T-helper 2 cell treated with Interferon-gamma antibody and Interleukin-4, amounts not matched to agents 100 ng/mL and 5 ng/mL, for 36 hours (primary cell): ENCODE results near the gene TTLL4. TPM values are rescaled to one million over a fixed set of nuclear protein-coding genes. Genes with fewer than 3 reads are reported as not detected.

Source experiments
- intact Hi-C: fragments of 100-400 bp; cut with micrococcal nuclease; formaldehyde crosslinking; loops from one replicate; pipeline ENCODE4 v1.15.1; 2023
- total RNA-seq: library from RNA; stranded (reverse); gene quantifications from 2 replicates; pipeline ENCODE4 v1.2.3, GENCODE V29; 2022

Gene TTLL4
- total RNA-seq, 1 donor from 2014 or later = 38.3 TPM

DNA sequence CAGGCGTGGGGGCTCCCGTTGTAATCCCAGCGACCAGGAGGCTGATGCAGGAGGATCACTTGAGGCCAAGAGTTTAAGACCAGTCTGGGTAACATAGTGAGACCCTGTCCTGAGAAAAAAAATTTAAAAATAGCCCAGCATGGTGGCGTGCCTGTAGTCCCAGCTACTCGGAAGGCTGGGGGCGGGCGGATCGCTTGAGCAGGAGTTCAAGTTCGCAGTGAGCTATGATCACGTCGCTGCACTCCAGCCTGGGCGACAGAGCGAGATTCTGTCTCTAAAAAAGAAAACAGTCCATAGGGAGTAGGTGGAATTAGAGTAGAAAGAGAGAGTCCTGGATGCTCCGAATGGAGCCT lies 325 bp upstream of the TTLL4 start:
- intact Hi-C loops = loop anchor here (1.0 to 5.0 kb wide), 11 partner anchors 38 to 787 kb away; partner anchors contain the start of genes AAMP, ARPC2, BCS1L and CNOT9

DNA sequence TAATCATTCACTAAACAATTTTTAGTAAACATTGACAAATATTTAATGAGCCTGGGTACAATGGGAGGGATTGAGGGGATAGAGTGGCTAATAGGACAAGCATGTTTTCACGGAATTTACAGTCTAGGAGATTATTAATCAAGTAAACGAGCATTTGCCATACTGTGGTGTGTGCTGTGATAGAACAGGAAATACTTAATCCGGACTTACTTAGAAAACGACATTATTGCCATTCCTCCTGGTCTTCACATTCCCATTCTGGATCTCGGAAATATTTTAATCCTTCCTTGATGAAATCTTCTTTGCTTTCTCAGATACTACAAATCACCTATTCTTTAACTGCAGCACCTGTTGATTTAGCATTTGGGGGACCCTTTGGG lies 905 bp downstream of the TTLL4 start:
- intact Hi-C loops = loop anchor here (2.0 to 5.0 kb wide), 3 partner anchors 185 to 786 kb away; partner anchors contain the start of genes CNPPD1 and GMPPA

DNA sequence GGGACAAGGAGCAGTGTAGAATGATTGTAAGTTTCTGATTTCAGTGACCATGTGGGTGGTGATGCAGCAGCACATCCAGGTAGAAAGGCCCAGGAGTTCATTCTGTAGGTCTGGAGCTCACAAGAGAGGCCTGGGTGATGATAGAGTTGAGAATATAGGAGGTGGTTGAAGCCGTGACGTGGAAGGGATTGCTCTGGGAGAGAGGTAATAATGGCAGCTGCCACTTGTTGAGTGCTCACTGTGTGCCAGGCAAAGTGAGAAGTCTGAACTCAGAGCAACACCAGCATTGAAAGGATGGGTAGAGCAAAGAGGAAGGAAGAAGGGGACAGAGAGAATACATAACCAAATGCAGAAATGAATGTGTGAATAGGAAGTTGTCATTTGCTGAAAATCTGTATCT lies 3.3 kb downstream of the TTLL4 start:
- intact Hi-C loops = loop anchor here (5.0 kb wide), 1 partner anchor 783 kb away; the partner anchor contains the start of gene GMPPA

DNA sequence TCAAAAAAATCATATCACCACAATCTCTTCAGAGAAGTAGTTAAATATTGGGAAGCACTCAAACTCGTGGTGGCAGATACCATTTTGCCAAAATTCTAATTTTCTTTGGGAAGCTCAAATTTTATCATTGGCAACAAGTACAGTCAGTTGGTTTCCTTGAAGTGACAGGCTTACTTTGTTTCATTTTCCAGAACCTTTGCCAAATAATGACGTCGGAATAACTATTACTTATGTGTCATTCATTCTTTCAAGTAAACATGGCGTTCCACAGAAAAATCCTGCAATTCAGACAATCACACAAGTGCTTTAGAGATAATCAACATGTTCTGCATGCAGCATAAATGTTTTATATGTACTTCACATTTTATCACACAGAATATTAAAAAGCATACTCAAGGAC lies 5.4 kb downstream of the TTLL4 start:
- intact Hi-C loops = no loop called here

DNA sequence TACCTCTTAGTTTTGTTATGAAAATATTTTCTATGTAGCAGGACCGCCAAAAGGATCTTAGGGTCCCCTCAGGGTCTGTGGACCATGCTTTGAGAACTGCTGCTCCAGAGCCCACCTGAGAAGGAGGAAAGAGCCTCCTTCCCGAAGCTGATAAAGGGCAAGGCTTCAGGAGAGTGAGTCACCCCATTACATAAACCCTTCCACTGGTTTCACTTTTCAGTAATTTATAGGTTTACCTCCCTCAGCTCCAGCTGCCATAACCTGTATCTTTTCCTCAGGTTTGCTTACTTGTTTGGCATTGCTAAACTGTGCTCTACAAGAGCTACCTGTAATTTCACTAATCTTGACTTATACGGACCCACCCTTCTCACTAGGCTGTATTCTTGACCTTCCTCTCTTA lies 6.6 kb downstream of the TTLL4 start:
- intact Hi-C loops = no loop called here

DNA sequence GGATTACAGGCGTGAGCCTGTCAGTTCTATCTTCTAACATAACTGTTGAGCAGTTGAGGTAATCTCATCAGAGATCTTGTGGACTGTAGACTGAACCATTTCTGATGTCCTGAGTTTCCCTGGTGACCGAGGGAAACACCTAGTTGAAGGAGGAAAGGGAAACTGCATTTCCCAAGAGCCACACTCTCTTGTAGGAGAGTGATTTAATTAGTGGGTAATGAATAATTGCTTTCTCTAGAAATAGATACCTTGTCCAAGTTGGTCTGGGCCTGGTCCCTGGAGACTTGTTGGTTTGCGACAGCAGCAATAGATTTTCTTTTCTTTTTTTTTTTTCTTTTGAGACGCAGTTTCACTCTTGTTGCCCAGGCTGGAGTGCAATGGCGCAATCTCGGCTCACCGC lies 7.4 kb downstream of the TTLL4 start:
- intact Hi-C loops = no loop called here

DNA sequence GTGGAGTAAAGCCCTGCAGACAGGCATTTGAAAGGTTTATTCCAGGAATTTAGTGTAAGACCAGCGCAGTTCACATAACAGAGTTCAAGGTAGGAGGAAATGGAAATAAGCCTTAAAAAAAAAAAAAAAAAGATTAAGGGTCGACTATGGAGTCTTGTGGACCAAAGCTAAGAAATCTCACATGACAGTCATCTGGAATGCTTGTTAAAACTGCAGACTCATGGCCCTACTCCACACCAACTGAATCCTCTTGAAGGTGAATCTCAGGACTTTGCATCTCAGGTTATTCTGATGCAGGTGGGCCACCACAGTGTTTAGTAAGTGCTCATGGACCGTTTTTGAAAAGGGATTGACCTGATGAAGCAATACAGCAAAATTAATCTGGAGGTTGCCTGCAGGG lies 8.8 kb downstream of the TTLL4 start:
- intact Hi-C loops = no loop called here

DNA sequence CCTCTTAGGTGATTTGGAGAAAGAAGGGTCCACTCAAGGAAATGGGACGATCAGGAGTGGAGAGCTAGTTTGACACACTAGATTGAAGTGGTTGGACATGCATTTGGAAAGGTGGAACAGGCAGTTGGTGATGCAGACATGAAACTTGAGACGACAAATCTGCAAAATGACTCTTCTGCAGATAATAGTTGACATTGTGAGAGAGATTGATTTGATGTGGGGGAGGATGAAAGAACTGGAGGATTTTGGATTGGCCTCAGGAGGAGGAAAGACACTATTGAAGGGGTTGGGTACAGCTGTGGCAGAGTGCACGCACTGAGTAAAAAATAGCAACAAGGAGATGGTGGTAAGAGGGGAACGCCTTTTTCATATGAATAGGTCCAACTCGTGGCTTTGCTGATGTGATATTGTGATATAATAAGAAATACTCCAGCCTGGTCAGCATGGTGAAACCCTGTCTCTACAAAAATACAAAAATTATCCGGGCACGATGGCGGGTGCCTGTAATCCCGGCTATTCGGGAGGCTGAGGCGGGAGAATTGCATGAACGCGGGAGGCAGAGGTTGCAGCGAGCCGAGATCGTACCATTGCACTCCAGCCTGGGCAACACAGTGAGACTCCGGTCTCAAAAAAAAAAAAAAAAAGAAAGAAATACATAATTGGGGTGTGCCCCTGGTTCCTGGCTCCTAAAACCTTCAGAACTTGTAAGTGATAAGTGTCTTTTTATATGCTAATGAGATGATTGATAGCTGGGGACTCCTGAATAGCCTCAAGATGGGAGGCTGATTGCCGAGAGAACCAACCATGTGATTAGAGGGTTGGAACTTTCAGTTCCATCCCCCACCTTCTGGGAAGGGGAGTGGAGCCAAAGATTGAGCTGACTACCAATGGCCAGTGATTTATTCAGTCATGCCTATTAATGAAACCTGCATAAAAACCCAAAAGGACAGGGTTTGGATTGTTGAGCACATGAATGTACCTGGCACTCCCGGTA lies 9.7 kb downstream of the TTLL4 start:
- intact Hi-C loops = no loop called here

DNA sequence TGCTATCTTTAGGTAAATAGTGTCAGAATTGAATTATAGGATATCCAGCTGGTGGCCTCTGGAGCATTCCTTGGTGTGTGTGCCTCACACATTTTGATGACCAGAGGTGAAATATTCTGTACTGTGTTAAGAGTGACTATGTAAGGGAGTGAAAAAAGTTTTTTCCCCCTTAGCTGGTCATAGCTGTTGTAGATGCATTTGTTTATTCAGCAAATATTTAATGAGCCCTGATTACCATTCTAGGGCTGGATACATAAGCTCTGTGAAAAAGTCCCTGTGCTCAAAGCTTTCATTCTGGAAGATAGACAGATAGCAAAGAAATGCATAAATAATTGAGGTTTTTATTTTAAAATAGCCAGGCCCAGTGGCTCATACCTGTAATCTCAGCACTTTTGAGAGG lies 10.9 kb downstream of the TTLL4 start:
- intact Hi-C loops = no loop called here

DNA sequence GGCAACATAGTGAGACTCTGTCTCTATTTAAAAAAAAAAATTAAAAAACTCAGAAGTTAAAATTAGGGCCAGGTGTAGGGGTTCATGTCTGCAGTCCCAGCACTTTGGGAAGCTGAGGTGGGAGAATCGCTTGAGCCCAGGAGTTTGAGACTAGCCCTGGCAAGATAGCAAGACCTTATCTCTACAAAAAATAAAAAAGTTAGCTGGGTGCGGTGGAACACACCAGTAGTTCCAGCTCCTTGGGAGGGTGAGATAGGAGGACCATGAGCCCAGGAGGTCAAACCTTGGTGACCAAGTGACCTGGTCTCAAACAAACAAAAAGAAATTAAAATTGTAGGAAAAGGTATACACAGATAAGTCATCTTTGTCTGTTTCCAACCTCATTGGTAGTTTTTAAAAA lies 11.3 kb downstream of the TTLL4 start:
- intact Hi-C loops = no loop called here

DNA sequence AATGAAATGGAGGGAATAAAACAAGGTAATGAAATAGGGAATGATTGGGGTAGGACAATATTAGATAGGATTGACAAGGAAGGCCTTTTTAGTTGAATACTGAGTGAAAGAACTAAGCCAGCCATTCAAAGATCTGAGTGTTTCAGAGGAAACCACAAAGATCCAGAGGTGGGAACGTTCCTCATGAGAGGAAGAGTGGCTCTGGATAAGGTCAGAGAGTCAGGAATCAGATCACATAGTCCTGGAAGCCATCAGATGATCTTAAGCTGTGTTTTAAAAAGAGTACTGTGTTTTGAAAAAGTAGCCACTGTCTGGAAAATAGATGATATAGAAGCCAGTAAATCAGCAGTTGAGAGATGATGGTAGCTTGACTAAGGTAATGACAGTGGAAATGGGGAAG lies 11.8 kb downstream of the TTLL4 start:
- intact Hi-C loops = no loop called here

DNA sequence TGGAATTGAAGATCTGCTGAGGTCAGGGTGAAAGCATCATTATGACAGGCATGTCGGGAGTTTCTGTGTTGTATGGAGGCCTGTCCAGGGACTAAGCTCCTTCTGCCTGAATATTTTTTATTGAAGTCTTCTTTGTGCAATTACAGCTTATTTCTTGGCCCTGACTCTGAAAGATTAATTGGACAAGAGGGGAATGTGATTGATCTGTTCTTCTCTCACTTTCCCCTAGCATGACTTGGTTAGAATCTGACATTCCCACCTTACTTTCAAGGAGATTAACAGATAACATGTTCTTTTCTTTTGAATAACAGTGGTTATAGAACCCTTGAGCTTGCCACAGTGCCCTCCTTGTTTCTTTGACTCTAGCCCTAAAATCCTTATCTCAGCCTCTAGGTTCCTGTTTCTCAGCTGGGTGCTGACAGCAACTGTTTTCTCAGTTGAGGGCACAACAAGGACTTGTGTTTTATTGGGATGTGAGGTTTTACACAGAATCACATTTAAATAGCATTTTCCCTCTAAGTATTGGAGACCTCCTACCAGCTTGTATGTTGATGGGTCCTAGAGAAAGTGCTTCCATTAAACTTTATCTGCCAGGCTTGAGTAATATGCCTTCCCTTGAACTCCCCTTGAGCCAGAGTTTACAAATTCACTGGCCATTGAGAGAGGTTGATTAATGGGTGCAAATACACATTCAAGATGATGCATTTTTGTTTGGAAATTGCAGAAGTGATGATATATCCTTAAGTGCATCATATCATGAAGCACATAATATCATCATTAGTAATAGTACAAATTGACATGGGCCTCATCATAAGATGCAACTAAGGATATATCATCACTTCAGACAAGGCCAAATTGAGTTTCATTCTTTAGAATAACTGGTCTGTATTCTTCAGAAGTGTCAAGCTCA lies 12.5 kb downstream of the TTLL4 start:
- intact Hi-C loops = no loop called here

DNA sequence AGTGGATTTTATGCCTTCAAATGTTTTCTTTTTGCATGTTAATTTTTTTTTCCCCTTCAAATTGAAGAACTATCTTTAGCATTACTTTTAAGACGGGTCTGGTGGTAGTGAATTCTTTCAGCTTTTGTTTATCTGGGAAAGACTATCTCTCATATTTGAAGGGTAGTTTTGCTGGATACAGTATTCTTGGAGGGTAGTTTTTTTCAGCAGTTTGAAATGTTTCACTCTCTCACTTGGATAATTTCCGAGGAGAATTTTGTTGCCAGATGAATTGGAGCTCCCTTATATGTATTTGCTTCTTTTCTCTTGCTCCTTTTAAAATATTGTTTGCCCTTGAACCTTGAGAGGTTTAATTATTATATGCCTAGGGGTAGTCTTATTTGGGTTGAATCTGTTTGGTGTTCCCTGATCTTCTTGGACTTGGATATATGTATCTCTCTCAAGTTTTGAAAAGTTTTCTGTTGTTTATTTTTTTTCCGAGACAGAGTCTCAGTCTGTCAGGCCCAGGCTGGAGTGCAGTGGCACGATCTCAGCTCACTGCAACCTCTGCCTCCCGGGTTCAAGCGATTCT lies 15.5 kb downstream of the TTLL4 start:
- intact Hi-C loops = no loop called here

DNA sequence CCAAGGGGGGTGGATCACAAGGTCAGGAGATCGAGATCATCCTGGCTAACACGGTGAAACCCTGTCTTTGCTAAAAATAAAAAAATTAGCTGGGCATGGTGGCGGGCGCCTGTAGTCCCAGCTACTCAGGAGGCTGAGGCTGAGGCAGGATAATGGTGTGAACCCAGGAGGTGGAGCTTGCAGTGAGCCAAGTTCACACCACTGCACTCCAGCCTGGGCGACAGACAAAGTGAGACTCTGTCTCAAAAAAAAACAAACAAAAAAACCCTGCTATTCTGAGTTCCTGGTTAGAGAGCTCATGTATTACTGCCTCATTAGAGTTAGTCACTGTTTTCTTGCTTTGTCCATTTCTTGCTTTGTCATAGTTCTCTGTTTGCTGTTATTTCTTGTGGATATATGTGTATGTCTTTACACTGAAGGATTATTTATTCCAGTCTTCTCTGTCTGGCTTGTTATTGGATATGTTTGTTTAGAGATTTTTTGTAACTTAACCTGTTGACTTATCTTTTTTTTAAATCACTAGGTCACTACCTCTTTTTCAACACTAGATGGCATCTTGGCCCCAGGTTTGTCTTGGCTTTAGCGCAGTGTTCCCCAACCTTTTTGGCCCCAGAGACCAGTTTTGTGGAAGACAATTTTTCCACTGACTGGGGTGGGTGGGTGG lies 17.0 kb downstream of the TTLL4 start:
- intact Hi-C loops = loop anchor here (1.0 kb wide), 1 partner anchor 120 kb away; no protein-coding TSS in a partner anchor

DNA sequence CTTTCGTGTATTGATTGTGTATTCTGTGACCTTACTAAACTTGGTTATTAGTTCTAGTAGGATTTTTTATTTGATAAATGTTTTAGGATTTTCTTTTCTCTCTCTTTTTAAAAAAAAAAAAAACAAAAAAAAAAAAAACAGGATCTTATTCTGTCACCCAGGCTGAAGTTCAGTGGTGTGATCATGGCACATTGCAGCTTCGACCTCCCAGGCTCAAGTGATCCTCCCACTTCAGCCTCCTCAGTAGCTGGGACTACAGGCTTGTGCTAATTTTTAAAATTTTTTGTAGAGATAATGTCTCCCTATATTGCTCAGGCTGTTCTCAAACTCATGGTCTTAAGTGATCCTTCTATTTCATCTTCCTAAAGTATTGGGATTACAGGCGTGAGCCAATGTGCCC lies 19.0 kb downstream of the TTLL4 start:
- intact Hi-C loops = no loop called here

DNA sequence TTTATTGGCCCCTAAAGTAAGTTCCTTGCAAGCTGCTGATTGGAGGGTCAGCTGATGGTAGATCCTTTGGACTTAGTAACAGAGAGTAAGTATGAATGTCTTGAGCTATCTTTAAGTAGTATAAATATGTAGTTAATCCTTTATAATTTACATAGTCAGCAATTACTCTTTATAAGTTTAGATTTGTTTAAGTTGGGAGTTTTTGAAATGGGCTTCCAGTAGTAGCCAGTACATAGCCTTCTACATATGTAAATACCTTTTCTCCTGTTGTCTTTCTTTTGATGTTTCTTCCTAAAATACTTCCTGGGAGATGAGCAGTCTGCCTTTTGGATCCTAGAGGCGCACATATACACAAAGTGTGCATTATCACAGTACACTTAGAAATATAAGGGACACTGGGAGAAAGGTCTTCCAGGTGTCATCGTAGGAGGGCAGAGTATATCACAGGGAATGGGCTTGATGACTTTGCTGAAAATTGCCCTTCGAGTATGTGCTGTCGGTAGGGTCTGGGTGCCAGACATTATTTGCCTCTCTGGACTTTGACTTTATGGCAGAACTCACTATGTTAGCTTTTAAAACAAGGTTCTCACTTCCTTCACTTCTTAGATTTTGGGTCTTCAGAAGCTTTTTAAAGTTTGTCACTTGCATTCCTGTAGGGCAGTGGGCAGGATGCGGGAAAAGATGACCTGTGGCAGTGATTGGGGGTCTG lies 21.6 kb downstream of the TTLL4 start:
- intact Hi-C loops = no loop called here

DNA sequence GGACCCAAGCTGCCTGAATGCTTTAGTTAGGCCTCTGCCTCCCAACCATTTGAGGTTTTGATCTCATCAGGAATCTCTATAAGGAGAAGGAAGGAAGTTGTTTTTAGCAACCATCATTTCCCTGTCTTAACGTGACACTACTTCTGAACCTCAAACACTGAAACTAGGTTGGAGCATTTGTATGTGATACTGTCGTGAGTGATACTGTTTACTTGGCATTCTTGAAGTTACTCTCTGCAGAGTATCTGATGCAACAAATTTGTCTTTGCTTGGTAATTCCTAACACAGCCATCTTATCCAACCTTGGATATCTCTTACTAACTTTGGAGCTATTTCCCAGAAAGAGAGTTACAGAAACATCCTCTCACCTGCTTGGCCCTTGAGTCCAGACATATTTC lies 22.1 kb downstream of the TTLL4 start:
- intact Hi-C loops = no loop called here

DNA sequence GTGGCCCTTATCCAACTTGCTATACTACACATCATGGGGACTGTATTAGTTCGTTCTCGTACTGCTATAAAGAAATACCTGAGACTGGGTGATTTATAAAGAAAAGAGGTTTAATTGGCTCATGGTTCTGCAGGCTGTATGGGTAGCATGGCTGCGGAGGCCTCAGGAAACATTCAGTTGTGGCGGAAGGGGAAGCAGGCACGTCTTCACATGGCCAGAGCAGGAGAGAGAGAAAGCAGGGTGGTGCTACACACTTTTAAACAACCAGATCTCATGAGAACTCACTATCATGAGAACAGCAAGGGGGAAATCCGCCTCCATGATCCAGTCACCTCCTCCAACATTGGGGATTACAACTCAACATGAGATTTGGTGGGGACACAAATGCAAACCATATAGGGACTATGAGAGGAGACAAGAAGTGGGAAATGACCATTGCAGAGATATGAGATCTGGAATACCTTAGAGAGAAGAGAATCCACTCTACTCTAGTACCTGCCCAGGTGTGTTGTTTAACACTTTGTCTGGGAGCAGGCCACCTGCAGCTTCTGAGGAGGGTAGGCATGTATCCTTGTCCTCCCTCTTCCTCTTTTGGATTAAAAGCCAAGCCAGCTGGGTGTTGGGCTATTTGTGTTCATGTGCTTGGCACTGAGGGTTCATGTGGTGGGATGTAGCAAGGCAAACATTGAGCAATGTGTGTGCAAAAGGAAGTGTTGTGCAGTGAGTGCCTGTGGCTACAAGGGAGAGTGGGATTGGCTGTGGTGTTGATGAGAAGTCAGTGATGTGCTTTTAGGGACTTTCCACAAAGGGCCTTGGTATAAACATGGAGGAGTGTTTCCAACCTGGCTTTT lies 22.8 kb downstream of the TTLL4 start:
- intact Hi-C loops = no loop called here

DNA sequence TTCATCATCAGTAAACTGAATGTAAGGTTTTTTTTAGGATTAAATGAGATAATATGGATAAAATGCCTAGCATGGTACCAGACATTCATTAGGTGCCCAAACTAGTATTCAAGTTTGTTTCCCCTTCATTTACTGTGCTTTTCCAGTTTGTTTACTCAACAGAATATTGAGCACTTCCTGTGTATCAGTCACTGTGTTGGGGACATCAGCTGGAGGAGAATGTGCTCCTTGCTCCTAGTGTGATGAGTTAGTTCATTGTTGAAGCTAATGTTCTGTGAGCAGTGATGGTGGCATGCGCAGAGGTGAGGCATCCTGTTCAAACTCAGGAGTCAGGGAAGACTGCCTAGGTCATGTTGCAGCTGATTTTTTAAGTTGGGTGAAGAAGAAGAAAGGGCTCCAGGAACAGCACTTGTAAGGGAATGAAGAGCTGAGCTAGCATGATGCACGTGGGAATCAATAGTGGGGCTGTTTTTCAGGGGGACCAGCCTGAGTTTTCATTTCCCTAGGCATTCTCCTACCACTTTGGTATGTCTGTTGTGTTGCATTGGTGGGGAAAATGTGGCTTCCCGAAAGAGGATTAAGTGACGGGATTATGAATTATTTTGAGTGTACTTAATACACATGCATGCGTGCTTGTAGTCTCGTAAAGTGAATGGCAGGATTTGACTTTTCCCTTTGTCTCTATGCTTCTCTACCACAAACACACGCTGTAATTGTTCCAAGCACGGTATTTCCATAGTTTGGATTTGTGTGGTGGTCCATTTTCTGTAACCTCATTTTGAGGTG lies 23.7 kb downstream of the TTLL4 start:
- intact Hi-C loops = no loop called here
